ENCODE measurements around the gene MS4A14. TPM values are rescaled to one million over a fixed set of nuclear protein-coding genes. Genes with fewer than 3 reads are reported as not detected.

The MS4A14 gene
- total RNA-seq: 1 to 10 TPM in 3 of 4 donors, not detected in 1; 1.2 to 3.4 (median 2.7) TPM

GRCh38 chr11:60396382-60396781, at the start of gene MS4A14:
Gene MS4A14 (plus strand): TSS chr11:60396459. CDS start chr11:60396579, 120 bp downstream.
- in situ Hi-C loops (cut with MboI; ENCODE audit: low pct_ligation_motif_present in 1 of 4, low pct_unique_long_range_greater_than_20kb in 1 of 4, low sequenced_read_pairs in 3 of 4): no loop called here
- WGBS, 2 donors (ENCODE audit: low coverage in 1 of 2): 54 to 59% methylated on average over 3 of the region's 3 CpGs

GRCh38 chr11:60347084-60347797, 49.0 kb upstream of the MS4A14 start:
- Histone ChIP-seq H3K27me3 (no peaks in the 10 kb centered on the region), H3K4me1 (no peaks in the 10 kb centered on the region), H3K36me3 (no peaks in the 10 kb centered on the region), H3K4me3 (no peak overlapping the region), H3K27ac (no peak overlapping the region), H3K9me3 (no peaks in the 10 kb centered on the region)
- TF ChIP-seq POLR2A (IDR thresholded peaks at IDR 0.05) (no peak), CTCF (IDR thresholded peaks at IDR 0.05) (no peak), EP300 (IDR thresholded peaks at IDR 0.05; ENCODE audit: low read depth) (no peak), POLR2AphosphoS5 (IDR thresholded peaks at IDR 0.05) (no peak)
- in situ Hi-C loops (cut with MboI; ENCODE audit: low pct_ligation_motif_present in 1 of 4, low pct_unique_long_range_greater_than_20kb in 1 of 4, low sequenced_read_pairs in 3 of 4): no loop called here
- WGBS, 2 donors (ENCODE audit: low coverage in 1 of 2): 83 to 89% methylated on average over 2 of the region's 2 CpGs
- intact Hi-C loops (cut with DNase I; ENCODE audit: low total_unique reads): no loop called here
- DNase-seq: no peak

More at GRCh38 chr11:60396382-60396781, at the start of gene MS4A14:
- Histone ChIP-seq H3K27ac (no peak within 1 kb of the TSS), H3K36me3 (no peaks in the 10 kb centered on the region), H3K4me3 (no peak within 1 kb of the TSS), H3K9me3 (no peaks in the 10 kb centered on the region), H3K27me3 (peaks cover 7% of the 10 kb centered on the region), H3K4me1 (peaks cover 0 to 7% (median 0%) of the 10 kb centered on the region in 4 donors)
- TF ChIP-seq POLR2A (IDR thresholded peaks at IDR 0.05) (no peak), EP300 (IDR thresholded peaks at IDR 0.05; ENCODE audit: low read depth) (no peak), POLR2AphosphoS5 (IDR thresholded peaks at IDR 0.05) (no peak), CTCF (IDR thresholded peaks at IDR 0.05) (no peak)
- no peak for DNase-seq
- intact Hi-C loops (cut with DNase I; ENCODE audit: low total_unique reads): no loop called here

- Histone ChIP-seq H3K36me3 (no peaks in the 10 kb centered on the region), H3K27me3 (no peaks in the 10 kb centered on the region), H3K27ac (no peak overlapping the region), H3K9me3 (no peaks in the 10 kb centered on the region), H3K4me1 (no peaks in the 10 kb centered on the region), H3K4me3 (no peak overlapping the region)
- no peak for TF ChIP-seq EP300 (IDR thresholded peaks at IDR 0.05; ENCODE audit: low read depth)
- TF ChIP-seq POLR2AphosphoS5 (IDR thresholded peaks at IDR 0.05): no peak
- no peak for TF ChIP-seq CTCF (IDR thresholded peaks at IDR 0.05)
- no peak for TF ChIP-seq POLR2A (IDR thresholded peaks at IDR 0.05)
- in situ Hi-C loops (cut with MboI; ENCODE audit: low pct_ligation_motif_present in 1 of 4, low pct_unique_long_range_greater_than_20kb in 1 of 4, low sequenced_read_pairs in 3 of 4) (no loop called here), intact Hi-C loops (cut with DNase I; ENCODE audit: low total_unique reads) (no loop called here)
- DNase-seq: no peak
- WGBS, 2 donors (ENCODE audit: low coverage in 1 of 2): 63 to 74% methylated on average over 2 of the region's 2 CpGs
Observed at GRCh38 chr11:60348116-60348515, 48.1 kb upstream of the MS4A14 start.

GRCh38 chr11:60349990-60350389, 46.3 kb upstream of the MS4A14 start:
- in situ Hi-C loops (cut with MboI; ENCODE audit: low pct_ligation_motif_present in 1 of 4, low pct_unique_long_range_greater_than_20kb in 1 of 4, low sequenced_read_pairs in 3 of 4): loop anchor here in 1 of 4 donors (25.0 kb wide), 1 partner anchor 287 kb away; no protein-coding TSS in a partner anchor
- no peak for TF ChIP-seq EP300 (IDR thresholded peaks at IDR 0.05; ENCODE audit: low read depth)
- no peak for TF ChIP-seq POLR2A (IDR thresholded peaks at IDR 0.05)
- no peak for TF ChIP-seq CTCF (IDR thresholded peaks at IDR 0.05)
- TF ChIP-seq POLR2AphosphoS5 (IDR thresholded peaks at IDR 0.05): no peak

More at GRCh38 chr11:60349990-60350389, 46.3 kb upstream of the MS4A14 start:
- 75 to 80% methylated on average over 1 of the region's 1 CpG for WGBS, 2 donors (ENCODE audit: low coverage in 1 of 2)
- H3K27ac ChIP-seq: no peak overlapping the region
- H3K36me3 ChIP-seq: no peaks in the 10 kb centered on the region
- H3K27me3 ChIP-seq: no peaks in the 10 kb centered on the region
- no peak overlapping the region for H3K4me3 ChIP-seq
- H3K4me1 ChIP-seq: no peaks in the 10 kb centered on the region
- DNase-seq: no peak
- H3K9me3 ChIP-seq: no peaks in the 10 kb centered on the region
- intact Hi-C loops (cut with DNase I; ENCODE audit: low total_unique reads): no loop called here
